Activated T-helper 9 cell treated with anti-CD3 and anti-CD28 coated beads, Interleukin-2, amount 50 U/mL, for 16 hours (primary cell): ENCODE measurements around the gene CHGA.

Source experiments
- DNase-seq: peaks from one replicate; pipeline ENCODE4 v3.0.0-alpha.2; 2020; ENCODE audit warnings: low read depth

CHGA gene

GRCh38 chr14:92982956-92983355, 60.0 kb downstream of the CHGA start:
- no peak for DNase-seq

- no peak for DNase-seq
These were observed 61.3 kb downstream of the CHGA start for GRCh38 chr14:92984082-92984788.
